Stimulated activated CD8-positive, alpha-beta memory T cell treated with anti-CD3 and anti-CD28 coated beads, Interleukin-7, amount 100 ng/mL, for 4 hours (primary cell): ENCODE results near the gene PRAMEF10.
"Not testable (repeated sequence)": the region's sequence is repeated elsewhere in the genome, so short reads cannot be mapped to it uniquely, and the experiment has no call there.

Experiments
- DNase-seq, 2 donors: peaks; one replicate each; pipeline ENCODE4 v3.0.0-alpha.2; 2020; ENCODE audit warnings: low read depth in 2 of 2

PRAMEF10 gene

GRCh38 chr1:12898170-12898569 is at the start of gene PRAMEF10:
TSS of gene PRAMEF10 (minus strand) at chr1:12898270. CDS start at chr1:12895847, 2,423 bp downstream.
- DNase-seq, result not testable (repeated sequence)

GRCh38 chr1:12947480-12947879 is 49.4 kb upstream of the PRAMEF10 start, which contains the start of gene PRAMEF6:
TSS of gene PRAMEF6 (minus strand) at chr1:12947580. CDS start at chr1:12942518, 5,062 bp downstream.
- DNase-seq, result not testable (repeated sequence)

GRCh38 chr1:12924368-12924767 is 26.3 kb upstream of the PRAMEF10 start:
- DNase-seq, result not testable (repeated sequence)

- not testable (repeated sequence) for DNase-seq
Observed at GRCh38 chr1:12921749-12922148, 23.7 kb upstream of the PRAMEF10 start.

GRCh38 chr1:12916310-12916709 is 18.2 kb upstream of the PRAMEF10 start, which contains the start of gene PRAMEF7:
TSS of gene PRAMEF7 (plus strand) at chr1:12916610. CDS start at chr1:12917693, 1,083 bp downstream.
- DNase-seq, result not testable (repeated sequence)

DNA sequence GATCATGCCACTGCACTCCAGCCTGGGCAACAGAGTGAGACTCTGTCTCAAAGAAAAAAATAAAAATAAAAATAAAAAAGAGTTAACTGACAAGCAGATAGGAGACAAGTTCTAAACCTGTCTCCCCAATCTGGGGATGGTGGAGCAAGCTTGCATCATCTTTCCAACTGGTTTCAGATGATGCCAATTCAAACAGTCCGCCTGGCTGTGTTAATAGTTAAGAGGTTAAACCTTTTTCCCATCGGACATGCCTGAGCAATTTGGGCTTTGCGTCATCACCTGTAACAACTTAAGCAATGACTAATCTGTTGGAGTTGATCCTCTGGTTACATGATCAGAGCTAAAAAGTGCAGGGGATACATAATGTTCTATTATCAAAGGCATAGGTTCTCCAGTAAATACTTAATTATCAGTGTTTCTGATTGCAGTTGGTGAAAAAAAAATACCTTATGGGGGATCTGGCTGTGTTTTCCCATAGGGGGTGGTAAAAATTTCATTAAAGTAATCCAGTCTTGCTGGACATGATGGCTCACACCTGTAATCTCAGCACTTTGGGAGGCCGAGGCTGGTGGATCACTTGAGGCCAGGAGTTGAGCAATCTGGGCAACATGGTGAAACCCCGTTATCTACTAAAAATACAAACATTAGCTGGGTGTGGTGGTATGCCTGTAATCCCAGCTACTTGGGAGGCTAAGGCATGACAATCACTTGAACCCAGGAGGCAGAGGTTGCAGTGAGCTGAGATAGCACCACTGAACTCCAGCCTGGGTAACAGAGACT is 5.9 kb upstream of the PRAMEF10 start:
- not testable (repeated sequence) for DNase-seq

DNA sequence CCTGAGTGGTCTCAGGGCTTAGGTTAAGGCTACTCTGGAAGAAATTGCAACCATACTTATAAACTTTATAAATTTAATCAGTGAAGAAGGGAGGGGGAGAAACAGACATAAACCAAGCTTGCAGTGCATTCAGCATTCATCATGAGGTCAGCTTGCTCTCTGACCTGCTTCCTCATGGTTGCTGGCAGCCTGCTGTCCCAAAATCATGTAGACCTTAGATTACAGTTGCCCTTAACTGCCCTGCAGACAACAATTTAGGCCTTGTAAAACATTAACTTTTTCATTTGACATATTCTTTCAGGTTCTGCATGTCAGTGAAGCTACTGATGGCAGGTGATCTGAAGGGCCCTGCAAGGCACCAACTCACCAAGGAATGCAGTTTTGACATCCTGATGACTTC is 1.1 kb upstream of the PRAMEF10 start:
- not testable (repeated sequence) for DNase-seq

- DNase-seq, result not testable (repeated sequence)
Observed at GRCh38 chr1:12886101-12886500, 12.0 kb downstream of the PRAMEF10 start, which contains the start of gene PRAMEF4. TSS of gene PRAMEF4 (minus strand) at chr1:12886201. CDS start at chr1:12883394, 2,807 bp downstream.

DNA sequence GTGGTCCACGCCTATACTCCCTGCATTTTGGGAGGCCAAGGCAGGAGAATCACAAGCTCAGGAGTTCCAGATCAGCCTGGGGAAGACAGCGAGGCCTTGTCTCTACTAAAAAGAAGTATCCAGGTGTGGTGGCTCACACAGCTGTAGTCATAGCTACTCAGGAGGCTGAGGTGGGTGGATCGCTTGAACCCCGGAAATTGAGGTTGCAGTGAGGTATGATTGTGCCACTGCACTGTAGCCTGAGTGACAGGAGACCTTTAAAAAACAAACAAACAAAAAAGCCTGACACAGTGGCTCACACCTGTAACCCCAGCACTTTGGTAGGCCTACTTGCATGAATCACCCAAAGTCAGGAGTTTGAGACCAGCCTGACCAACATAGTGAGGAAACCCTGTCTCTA is 19.6 kb downstream of the PRAMEF10 start:
- DNase-seq, result not testable (repeated sequence)

DNA sequence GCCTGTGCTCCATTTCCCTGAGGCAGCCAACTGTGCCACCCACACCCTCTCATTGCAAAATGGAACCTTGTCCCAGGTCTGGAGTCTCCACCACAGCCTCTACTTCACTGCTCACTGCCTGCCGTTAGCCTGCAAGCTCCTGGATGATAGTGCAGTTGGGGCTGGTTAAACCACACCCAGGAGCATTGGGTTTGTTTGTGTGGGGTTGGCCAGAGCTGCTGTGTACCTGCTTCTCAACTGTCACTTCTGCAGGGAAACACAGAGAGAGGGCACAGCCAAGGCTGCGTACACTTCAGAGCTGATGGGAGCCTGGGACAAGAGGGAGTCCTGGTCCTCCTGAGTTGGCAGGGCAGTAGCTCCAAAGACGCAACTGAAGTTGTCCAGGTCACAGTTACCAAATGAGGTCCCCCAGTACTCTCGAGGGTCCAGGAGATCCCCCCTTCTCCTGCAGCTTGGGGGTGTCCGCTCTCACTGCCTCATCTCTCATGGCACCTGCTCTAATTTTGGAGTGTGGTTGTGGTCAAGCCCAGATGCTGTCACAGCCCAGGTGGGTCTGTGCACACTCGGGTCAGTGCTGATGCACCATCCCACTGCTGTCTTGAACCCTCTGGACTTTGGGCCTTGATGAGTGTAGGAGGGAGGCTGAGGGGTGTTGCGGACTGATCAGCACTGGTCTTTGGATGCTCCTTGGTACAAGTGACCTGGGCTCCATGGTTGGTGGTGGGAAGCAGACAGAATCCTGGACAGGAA is 34.8 kb downstream of the PRAMEF10 start:
- not testable (repeated sequence) for DNase-seq

GRCh38 chr1:12856786-12857185 is 41.3 kb downstream of the PRAMEF10 start, which contains the start of gene PRAMEF2:
TSS of gene PRAMEF2 (plus strand) at chr1:12857086. CDS start at chr1:12859010, 1,924 bp downstream.
- not testable (repeated sequence) for DNase-seq

GRCh38 chr1:12851779-12852178 is 46.3 kb downstream of the PRAMEF10 start:
- no peak for DNase-seq

DNA sequence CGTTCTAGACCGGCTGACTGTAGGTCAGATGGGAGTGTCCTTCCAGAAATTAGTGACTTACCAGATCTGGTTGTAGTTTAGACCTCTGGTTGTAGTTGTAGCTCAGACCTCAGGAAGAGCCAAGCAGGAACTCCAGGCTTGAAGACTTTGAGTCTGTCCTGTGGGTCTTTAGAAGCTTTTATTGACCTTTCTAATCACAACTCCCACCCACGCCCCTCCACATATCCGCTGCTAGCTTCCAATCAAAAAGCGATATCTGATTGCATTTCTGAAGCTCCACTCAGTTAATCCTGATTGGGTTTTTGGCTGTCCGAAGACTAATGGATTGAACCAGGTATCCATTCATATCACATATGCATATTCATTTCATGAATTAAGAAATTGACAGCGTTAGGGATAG is 49.5 kb downstream of the PRAMEF10 start, which contains the start of gene HNRNPCL1:
TSS of gene HNRNPCL1 (minus strand) at position 101 of the 400 bp plus-strand sequence. CDS start 431 bp downstream, outside the sequence.
- DNase-seq, result not testable (repeated sequence)
